Neural progenitor cell (in vitro differentiated cells): ENCODE measurements around the gene DBH.

Source experiments
- CTCF ChIP-seq: fragments of 200-600 bp; sonication (generic); IDR thresholded peaks from 2 replicates; pipeline ENCODE4 v1.5.1; 2017; ENCODE audit warnings: antibody characterized with exemption, mild to moderate bottlenecking
- EZH2phosphoT487 ChIP-seq: fragments of 200-600 bp; sonication (generic); IDR thresholded peaks from 2 replicates; pipeline ENCODE4 v1.6.1; 2017; ENCODE audit warnings: antibody characterized with exemption

- TF ChIP-seq CTCF: no peak
- TF ChIP-seq EZH2phosphoT487: no peak
Observed at GRCh38 chr9:133607381-133607780, 28.8 kb upstream of the DBH start.
